ENCODE measurements around the gene ACSL5.

ACSL5 gene

GRCh38 chr10:112373912-112374338 is at the start of gene ACSL5:
Gene ACSL5 (plus strand): TSS chr10:112374116. CDS start chr10:112394947, 20,831 bp downstream.
- no peak for DNase-seq (ENCODE audit: low read depth in 2 of 2)

GRCh38 chr10:112327678-112328077 is 46.2 kb upstream of the ACSL5 start:
- no peak for DNase-seq (ENCODE audit: low read depth in 2 of 2)

- DNase-seq (ENCODE audit: low read depth in 2 of 2), result no peak
Observed at GRCh38 chr10:112330162-112330561, 43.8 kb upstream of the ACSL5 start.

- DNase-seq (ENCODE audit: low read depth in 2 of 2), result no peak
Observed at GRCh38 chr10:112330607-112331160, 43.2 kb upstream of the ACSL5 start.

- DNase-seq (ENCODE audit: low read depth in 2 of 2), result no peak
Observed at GRCh38 chr10:112332022-112332421, 41.9 kb upstream of the ACSL5 start.

- no peak for DNase-seq (ENCODE audit: low read depth in 2 of 2)
Observed at GRCh38 chr10:112332509-112333228, 41.2 kb upstream of the ACSL5 start.

GRCh38 chr10:112333452-112333851 is 40.5 kb upstream of the ACSL5 start:
- no peak for DNase-seq (ENCODE audit: low read depth in 2 of 2)

- DNase-seq (ENCODE audit: low read depth in 2 of 2), result no peak
Observed at GRCh38 chr10:112335111-112335867, 38.6 kb upstream of the ACSL5 start.

GRCh38 chr10:112335868-112336265 is 38.0 kb upstream of the ACSL5 start:
- no peak for DNase-seq (ENCODE audit: low read depth in 2 of 2)

GRCh38 chr10:112336556-112337201 is 37.2 kb upstream of the ACSL5 start:
- DNase-seq (ENCODE audit: low read depth in 2 of 2), result no peak

- no peak for DNase-seq (ENCODE audit: low read depth in 2 of 2)
Observed at GRCh38 chr10:112338957-112339356, 35.0 kb upstream of the ACSL5 start.

- DNase-seq (ENCODE audit: low read depth in 2 of 2), result no peak
Observed at GRCh38 chr10:112340601-112341000, 33.3 kb upstream of the ACSL5 start.

GRCh38 chr10:112343056-112343806 is 30.7 kb upstream of the ACSL5 start:
- DNase-seq (ENCODE audit: low read depth in 2 of 2), result no peak

GRCh38 chr10:112344261-112344660 is 29.7 kb upstream of the ACSL5 start:
- no peak for DNase-seq (ENCODE audit: low read depth in 2 of 2)

- no peak for DNase-seq (ENCODE audit: low read depth in 2 of 2)
Observed at GRCh38 chr10:112345202-112345601, 28.7 kb upstream of the ACSL5 start.

GRCh38 chr10:112345743-112346142 is 28.2 kb upstream of the ACSL5 start:
- no peak for DNase-seq (ENCODE audit: low read depth in 2 of 2)

GRCh38 chr10:112346774-112347173 is 27.1 kb upstream of the ACSL5 start:
- no peak for DNase-seq (ENCODE audit: low read depth in 2 of 2)

- no peak for DNase-seq (ENCODE audit: low read depth in 2 of 2)
Observed at GRCh38 chr10:112347709-112348671, 25.9 kb upstream of the ACSL5 start.

GRCh38 chr10:112348759-112349158 is 25.2 kb upstream of the ACSL5 start:
- no peak for DNase-seq (ENCODE audit: low read depth in 2 of 2)

GRCh38 chr10:112349521-112350085 is 24.3 kb upstream of the ACSL5 start:
- no peak for DNase-seq (ENCODE audit: low read depth in 2 of 2)

Measured in stimulated activated CD8-positive, alpha-beta memory T cell treated with anti-CD3 and anti-CD28 coated beads, Interleukin-15, amount 100 ng/mL, for 4 hours (primary cell).